ENCODE results near the gene EGFL7.

EGFL7 gene

DNA sequence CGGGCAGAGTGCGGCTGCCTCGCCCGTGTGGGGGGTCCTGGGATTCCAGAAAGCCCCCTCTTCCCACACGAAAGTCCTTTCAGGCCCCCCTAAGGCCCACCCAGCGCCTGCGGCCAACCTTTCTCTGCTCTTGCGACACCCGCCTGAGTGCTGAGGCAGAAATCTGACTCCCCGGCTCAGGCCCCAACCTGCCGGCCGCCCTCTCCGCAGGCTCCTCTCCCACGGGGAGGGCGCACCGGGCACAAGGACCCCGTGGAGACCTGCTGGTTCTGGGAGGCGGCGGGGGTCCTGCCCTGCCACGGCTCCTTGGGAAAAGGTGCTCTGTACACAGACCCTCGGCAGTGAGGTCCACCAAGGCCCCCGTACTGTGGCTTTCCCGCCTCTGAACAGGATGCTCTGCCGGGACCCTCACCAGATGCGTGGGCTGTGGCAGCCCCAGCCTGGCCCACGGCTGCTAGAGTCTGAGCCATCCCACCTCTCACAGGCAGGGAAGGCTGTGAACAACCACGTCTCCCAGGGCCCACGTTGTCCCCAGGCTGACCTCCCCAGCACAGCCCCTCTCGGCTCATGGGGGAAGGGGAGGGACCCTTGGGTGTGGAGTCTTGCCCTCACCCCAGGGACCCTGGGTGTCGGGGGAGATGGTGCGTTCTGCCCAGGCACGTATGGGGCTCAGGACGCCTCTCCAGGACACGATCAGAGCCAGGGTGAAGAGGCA lies 41.5 kb upstream of the EGFL7 start:
- DNase-seq (ENCODE audit: low read depth), result no peak
- TF ChIP-seq, protein P1, sequence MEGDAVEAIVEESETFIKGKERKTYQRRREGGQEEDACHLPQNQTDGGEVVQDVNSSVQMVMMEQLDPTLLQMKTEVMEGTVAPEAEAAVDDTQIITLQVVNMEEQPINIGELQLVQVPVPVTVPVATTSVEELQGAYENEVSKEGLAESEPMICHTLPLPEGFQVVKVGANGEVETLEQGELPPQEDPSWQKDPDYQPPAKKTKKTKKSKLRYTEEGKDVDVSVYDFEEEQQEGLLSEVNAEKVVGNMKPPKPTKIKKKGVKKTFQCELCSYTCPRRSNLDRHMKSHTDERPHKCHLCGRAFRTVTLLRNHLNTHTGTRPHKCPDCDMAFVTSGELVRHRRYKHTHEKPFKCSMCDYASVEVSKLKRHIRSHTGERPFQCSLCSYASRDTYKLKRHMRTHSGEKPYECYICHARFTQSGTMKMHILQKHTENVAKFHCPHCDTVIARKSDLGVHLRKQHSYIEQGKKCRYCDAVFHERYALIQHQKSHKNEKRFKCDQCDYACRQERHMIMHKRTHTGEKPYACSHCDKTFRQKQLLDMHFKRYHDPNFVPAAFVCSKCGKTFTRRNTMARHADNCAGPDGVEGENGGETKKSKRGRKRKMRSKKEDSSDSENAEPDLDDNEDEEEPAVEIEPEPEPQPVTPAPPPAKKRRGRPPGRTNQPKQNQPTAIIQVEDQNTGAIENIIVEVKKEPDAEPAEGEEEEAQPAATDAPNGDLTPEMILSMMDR (IDR thresholded peaks at IDR 0.05; ENCODE audit: control insufficient read depth, extremely low read depth, insufficient read depth), result no peak
- no peak overlapping the region for H3K4me3 ChIP-seq (ENCODE audit: low read depth, low read length)

DNA sequence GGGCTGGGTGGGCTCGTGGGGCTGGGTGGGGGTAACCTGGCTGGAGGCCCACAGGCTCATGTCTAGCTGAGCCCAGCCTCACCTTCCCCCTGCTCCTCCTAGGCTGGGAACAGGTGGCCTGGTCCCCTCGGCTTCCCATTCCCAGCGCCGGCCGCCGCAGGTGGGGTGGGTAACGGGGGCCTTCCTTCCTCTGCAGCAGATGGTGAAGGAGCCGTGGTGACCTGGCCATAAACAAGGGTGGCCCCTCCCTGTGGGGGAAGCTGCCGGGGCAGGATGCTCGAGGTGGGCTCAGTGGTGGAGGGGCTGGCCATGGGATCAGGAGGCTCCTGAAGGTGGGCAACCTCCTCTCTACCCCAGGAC lies 41.0 kb upstream of the EGFL7 start:
- TF ChIP-seq, protein P1 (IDR thresholded peaks at IDR 0.05; ENCODE audit: control insufficient read depth, extremely low read depth, insufficient read depth), result no peak
- no peak for DNase-seq (ENCODE audit: low read depth)

DNA sequence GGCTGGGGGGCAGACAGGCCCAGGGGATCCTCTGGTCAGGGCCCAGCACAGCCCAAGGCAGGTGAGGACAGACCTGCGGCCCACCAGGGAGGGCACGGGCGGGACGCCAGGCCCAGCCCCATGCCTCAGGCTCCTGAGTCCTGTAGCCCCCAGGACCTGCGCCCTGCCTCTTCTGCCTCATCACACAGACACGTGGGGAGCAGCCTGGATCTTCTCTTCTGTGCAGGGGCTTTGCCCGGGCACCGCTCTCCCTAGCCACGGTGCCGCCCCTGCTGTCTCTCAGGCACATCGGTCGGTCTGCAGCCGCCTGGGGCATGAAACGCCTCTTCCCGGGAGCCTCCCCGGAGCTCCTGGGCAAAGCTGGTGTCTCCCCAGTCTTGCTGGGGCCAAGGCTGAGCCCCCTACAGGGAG lies 40.2 kb upstream of the EGFL7 start:
- TF ChIP-seq, protein P1 (IDR thresholded peaks at IDR 0.05; ENCODE audit: control insufficient read depth, extremely low read depth, insufficient read depth), result no peak

More for the DNA sequence above, 41.0 kb upstream of the EGFL7 start:
- no peak overlapping the region for H3K4me3 ChIP-seq (ENCODE audit: low read depth, low read length)

DNA sequence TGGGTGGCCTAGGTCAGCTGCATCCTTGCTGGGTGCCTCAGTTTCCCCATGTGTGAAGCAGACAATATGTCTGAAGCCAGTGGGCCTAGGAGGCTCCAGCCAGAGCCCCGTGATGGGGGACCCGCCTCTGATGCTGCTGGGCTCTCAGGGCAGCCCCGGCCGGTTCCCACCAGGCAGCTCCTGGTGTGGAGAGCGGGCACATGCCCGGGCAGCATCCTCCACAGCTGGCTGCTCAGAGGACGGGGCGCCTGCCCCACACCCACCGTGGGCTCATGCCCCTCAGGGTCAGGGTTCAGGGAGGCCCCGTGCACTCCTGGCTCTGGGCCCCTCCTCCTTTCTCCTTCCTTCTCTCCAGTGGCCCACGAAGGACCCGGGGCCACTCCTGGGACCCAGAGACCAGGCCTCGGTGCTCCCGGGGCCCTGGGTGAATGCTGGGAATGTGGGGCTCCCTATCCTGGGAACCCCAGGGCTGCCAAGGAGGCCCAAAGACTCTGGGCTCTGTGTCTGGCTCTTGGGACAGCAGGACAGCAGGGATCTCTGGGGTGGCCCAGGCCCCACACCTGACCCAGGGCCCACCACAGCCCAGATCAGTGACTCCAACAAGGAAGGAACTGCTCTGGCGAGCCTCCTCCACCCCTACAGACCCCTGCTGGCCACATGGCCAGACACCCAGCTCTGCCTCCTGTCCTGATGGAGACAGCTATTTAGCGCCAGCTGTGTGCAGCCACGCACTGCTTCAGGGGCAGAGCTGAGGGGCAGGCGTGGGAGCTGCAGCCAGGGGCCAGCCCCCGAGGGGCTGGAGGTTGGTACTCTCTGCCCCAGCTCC lies 39.5 kb upstream of the EGFL7 start:
- TF ChIP-seq, protein P1 (IDR thresholded peaks at IDR 0.05; ENCODE audit: control insufficient read depth, extremely low read depth, insufficient read depth), result no peak
- H3K4me3 ChIP-seq (ENCODE audit: low read depth, low read length), result no peak overlapping the region
- no peak for DNase-seq (ENCODE audit: low read depth)

More for the DNA sequence above, 40.2 kb upstream of the EGFL7 start:
- no peak for DNase-seq (ENCODE audit: low read depth)
- no peak overlapping the region for H3K4me3 ChIP-seq (ENCODE audit: low read depth, low read length)

DNA sequence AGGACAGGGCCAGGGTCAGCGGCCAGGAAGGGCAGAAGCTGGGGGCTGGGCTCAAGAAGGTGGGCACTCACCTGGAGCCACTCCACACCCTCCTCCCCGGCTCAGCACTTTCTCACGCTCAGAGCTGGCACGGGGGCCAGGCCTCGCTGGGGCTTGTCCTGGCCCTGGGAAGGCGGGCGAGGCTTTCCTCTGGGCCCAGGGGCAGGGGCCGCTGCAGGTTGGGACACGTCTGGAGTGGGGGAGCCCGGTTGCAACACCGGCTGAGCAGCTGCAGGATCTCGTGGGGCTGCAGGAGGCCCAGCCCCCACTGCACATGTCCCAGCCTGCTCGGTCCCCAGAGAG lies 38.9 kb upstream of the EGFL7 start:
- TF ChIP-seq, protein P1 (IDR thresholded peaks at IDR 0.05; ENCODE audit: control insufficient read depth, extremely low read depth, insufficient read depth), result no peak
- no peak overlapping the region for H3K4me3 ChIP-seq (ENCODE audit: low read depth, low read length)
- no peak for DNase-seq (ENCODE audit: low read depth)

DNA sequence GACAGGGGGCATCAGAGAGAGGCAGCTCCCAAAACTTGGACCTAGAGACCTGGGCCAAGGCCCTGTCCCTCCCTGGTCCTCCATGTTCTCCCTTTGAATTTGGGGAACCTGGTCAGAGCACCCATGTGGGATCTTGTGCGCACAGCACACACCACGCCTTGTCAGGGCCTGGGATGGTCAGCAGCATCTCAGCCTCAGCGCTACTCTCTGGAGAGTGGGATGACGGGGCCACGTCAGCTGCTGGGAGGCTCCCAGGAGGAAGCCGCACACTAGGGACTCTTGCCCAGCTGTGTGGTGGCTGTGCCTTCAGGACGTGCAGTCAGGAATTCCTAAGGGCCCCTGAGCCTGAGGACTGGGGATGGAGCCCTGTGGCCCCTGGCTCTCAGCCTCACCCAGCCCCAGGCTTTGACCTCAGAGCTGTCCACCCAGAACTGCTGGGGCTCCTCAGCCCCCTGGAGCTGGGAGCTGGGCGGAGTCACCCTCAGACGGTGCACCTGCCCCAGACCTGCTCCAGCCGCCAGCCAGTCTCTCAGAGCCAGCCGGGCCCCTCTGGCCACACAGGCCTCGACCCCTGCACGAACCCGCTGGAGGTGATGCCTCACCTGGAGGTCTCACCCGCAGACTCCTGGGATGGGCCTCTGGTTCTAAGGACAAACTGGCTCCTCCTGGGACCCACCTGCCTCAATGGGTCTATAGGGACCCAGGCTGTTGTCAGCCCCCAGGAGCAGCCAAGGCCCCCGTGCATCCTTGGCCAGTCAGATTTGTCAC lies 38.3 kb upstream of the EGFL7 start:
- no peak overlapping the region for H3K4me3 ChIP-seq (ENCODE audit: low read depth, low read length)
- DNase-seq (ENCODE audit: low read depth), result no peak
- TF ChIP-seq, protein P1 (IDR thresholded peaks at IDR 0.05; ENCODE audit: control insufficient read depth, extremely low read depth, insufficient read depth), result no peak
